Choroid plexus epithelial cell (primary cell): Measurements from ENCODE around the gene SYNE3.
A peak's percentile ranks its signal among the peaks of the same experiment; 100 is the strongest.

Source experiments
- DNase-seq: peaks from one replicate; pipeline ENCODE4 v3.0.0-alpha.2; 2010; ENCODE audit warnings: low read depth
- H3K4me3 ChIP-seq: 2 replicates; pipeline ENCODE4 v1.5.1; 2011; ENCODE audit warnings: low read depth, mild to moderate bottlenecking, control low read depth, low read length, moderate library complexity
- TF ChIP-seq, protein P1 (sequence below): conservative IDR thresholded peaks from 2 replicates; pipeline ENCODE4 v1.5.1; 2011; ENCODE audit warnings: low read depth, mild to moderate bottlenecking, control low read depth, inconsistent platforms, low read length, moderate library complexity

The SYNE3 gene

DNA sequence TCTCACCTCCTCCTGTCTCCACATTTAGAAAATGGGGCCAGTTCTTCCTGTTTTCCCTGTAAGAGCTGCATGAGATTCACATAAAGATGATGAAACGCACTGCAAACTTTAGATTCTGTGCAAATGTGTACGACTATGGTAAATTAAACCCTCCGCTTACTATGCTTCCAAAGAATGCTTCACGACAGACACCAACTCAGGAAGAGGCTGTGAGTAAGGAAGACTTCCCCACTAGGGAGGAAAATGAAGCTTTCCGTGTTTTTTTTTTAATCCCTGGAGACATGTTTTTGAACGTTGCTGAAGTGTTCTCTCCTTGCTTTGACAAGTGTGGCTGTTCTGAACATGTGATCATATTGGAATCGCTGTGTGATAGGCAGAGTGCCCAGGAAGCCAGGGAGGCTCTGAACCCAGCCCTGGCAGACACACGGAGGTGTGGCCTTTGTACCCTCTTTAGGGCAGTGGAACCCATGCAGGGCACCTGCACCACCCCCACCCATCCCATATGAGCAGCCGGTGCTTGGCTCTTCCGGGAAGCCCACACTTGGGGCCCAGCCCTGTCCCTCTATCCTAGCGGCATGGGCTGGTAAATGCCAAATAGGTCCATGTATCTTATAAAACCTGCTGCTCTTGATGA lies 7.5 kb upstream of the SYNE3 start:
- H3K4me3 ChIP-seq = peak overlapping the region; percentile 38
- TF ChIP-seq, protein P1, sequence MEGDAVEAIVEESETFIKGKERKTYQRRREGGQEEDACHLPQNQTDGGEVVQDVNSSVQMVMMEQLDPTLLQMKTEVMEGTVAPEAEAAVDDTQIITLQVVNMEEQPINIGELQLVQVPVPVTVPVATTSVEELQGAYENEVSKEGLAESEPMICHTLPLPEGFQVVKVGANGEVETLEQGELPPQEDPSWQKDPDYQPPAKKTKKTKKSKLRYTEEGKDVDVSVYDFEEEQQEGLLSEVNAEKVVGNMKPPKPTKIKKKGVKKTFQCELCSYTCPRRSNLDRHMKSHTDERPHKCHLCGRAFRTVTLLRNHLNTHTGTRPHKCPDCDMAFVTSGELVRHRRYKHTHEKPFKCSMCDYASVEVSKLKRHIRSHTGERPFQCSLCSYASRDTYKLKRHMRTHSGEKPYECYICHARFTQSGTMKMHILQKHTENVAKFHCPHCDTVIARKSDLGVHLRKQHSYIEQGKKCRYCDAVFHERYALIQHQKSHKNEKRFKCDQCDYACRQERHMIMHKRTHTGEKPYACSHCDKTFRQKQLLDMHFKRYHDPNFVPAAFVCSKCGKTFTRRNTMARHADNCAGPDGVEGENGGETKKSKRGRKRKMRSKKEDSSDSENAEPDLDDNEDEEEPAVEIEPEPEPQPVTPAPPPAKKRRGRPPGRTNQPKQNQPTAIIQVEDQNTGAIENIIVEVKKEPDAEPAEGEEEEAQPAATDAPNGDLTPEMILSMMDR = peak; percentile 16
- DNase-seq = peak; percentile 88

DNA sequence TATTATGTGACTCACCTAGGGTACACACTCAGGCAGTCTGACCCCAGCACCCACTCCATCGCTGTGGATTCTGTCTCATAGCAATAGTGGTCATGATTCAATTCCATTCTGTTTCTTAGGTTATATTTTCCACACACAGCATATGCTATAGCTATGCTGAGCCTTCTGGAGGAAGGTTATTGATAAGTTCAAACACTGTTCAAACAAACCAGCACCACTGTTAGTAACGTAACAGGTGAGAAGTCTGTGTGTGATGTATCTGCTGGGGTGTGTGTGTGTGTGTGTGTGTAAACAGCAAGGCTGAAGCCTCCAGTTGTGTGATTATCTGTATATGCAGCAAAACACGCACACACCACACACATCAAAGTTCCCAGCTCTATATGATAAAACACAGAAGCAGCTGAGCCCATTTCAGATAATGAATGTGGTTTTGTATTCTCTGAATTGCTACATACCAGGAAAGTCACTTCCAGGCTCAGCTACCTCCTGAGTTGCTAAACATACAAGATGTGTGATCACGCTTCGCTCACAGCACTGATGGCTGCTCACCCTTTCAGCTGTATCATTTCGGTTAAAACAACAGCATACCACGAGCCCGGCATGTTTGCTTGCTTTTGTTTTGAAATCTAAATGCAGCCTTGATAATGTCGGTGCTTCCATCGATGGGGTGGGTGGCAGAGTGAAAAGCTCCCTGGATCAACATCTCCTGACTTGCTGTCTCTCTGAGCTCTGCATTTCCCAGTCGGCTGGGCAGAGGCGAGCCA lies 6.8 kb upstream of the SYNE3 start:
- TF ChIP-seq, protein P1 = no peak
- DNase-seq = peak; percentile 81
- peak overlapping the region; percentile 38 for H3K4me3 ChIP-seq

DNA sequence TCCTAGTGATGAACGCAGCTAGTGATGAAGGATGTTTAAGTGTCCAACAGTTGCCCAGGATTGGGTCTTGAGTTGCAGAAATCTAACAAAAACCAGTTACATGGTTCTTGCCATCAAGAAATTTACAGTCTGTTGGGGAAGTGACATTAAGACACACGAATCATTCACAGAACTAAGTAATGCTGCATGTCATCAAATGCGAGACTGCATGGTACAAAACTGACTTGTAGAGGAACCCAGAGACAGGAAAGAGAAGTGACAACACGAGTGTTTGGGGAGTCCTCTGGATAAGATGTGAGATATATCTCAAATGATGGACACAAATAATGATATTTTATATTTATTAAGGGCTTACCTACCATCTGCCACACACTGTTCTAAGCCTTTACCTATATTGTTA lies 6.1 kb upstream of the SYNE3 start:
- no peak for DNase-seq
- no peak overlapping the region for H3K4me3 ChIP-seq
- TF ChIP-seq, protein P1 = no peak

DNA sequence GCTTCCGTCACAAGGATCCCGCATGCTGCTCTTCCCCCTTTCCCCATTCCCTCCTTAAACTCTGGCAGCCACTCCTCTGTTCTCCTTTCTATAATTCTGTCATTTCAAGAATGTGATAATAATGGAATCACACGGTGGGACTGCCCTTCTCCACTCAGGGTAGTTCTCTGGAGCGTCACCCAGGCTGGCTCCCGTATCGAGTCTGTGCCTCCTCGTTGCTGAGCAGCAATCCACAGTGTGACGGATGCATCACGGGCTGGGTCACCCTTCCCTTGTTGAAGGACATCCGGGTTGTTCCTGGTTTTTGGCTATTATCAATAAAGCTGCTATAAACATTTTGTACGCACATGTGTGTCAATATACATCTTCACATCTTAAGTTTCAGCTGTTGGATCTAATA lies 5.7 kb upstream of the SYNE3 start:
- no peak for DNase-seq
- TF ChIP-seq, protein P1 = no peak
- no peak overlapping the region for H3K4me3 ChIP-seq

DNA sequence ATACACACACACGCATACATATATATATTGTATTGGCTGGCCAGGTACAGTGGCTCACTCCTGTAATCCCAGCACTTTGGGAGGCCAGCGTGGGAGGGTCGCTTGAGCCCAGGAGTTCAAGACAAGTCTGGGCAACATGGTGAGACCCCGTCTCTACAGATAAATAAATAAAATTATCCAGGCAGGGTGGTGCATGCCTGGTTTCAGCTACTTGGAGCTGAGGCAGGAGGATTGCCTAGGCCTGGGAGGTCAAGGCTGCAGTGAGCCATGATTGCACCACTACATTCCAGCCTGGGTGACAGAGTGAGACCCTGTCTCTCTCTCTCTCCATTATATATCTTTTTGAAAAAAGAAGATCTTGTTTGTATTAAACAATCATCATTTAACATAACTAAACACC lies 4.6 kb upstream of the SYNE3 start:
- DNase-seq = no peak
- TF ChIP-seq, protein P1 = no peak
- no peak overlapping the region for H3K4me3 ChIP-seq

DNA sequence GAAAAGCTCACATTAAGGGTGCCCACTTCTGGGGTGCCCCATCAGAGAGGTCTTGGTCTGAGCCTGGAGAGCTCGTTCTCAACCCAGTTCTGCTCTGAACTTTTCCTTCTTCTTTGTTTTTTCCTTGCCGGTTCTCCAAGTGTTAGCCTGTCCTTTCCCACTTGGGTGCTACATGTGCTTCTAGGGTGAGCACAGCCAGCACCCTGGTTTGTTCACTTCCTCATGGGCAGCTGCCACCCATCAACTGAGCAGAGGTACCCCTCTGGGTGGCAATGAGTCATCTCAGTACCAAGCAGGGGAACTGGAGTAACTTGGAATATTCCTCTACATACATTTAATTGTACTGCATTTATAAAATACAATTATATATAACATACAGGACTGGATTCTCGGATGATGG lies 3.9 kb upstream of the SYNE3 start:
- TF ChIP-seq, protein P1 = no peak
- H3K4me3 ChIP-seq = no peak overlapping the region
- no peak for DNase-seq

DNA sequence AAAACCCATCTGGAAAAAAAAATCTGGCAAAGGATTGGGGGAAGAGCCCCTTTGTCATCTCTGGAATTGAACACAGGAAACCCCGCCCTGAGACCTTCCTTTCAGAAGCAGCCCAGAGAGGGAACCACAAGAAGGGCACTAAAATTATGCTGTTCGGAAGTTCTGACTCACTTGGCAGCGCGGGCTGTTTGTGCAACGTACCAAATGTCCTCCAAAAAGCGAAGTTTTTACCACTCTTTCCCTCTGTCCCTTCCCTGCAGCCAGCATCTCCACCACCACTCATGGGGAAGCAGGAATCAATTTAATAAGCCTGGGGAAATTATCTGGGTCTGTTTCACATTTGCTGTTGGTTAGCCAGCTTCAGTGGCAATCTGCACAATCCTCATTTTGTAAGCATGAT lies 3.2 kb upstream of the SYNE3 start:
- no peak overlapping the region for H3K4me3 ChIP-seq
- TF ChIP-seq, protein P1 = no peak
- DNase-seq = peak; percentile 79
